ENCODE data around the gene BHLHE23.

DNA sequence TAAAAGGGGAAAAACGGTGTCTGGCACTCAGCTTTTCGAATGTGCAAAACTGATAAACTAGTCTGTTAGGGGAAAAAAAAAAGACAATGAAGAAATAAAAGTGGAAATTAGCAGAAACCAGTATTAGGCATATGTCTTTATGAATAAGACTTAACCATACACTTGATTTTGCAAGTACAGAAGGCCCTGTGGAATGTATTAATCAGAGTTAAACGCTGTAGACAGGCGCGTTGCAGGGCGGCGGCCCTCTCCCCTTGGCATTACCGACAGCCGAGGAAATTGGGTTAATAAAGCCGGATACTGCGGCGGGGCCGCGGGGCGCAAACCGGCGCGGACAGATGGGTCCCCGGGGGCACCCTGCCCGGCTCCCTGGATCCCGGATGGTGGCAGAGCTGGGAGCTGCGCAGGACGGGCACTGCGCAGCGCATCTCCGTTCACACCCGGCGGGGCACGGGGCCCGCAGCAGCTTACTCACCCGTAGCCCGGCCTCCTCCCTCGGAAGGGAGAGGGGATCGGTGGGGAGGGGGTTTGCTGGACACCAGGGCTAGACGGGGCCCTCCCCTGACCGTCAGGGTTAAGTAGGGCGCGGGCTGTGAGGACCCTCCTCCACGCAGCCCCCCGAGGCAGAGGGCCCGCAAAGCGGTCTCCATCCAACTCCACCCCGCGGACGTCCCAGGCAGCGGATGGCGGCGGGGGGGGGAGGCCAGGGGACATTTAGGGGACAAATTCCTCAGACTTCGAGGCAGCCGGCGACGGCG, 2.0 kb downstream of the BHLHE23 start:
- TF ChIP-seq, protein P1, sequence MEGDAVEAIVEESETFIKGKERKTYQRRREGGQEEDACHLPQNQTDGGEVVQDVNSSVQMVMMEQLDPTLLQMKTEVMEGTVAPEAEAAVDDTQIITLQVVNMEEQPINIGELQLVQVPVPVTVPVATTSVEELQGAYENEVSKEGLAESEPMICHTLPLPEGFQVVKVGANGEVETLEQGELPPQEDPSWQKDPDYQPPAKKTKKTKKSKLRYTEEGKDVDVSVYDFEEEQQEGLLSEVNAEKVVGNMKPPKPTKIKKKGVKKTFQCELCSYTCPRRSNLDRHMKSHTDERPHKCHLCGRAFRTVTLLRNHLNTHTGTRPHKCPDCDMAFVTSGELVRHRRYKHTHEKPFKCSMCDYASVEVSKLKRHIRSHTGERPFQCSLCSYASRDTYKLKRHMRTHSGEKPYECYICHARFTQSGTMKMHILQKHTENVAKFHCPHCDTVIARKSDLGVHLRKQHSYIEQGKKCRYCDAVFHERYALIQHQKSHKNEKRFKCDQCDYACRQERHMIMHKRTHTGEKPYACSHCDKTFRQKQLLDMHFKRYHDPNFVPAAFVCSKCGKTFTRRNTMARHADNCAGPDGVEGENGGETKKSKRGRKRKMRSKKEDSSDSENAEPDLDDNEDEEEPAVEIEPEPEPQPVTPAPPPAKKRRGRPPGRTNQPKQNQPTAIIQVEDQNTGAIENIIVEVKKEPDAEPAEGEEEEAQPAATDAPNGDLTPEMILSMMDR (IDR thresholded peaks at IDR 0.05), result no peak
- TF ChIP-seq EZH2 (IDR thresholded peaks at IDR 0.05) (peak; percentile 89), EZH2phosphoT487 (IDR thresholded peaks at IDR 0.05) (peak; percentile 88)
